Ovary (tissue), 9 donors: ENCODE results near the gene ARHGAP19. TPM values are rescaled to one million over a fixed set of nuclear protein-coding genes. Genes with fewer than 3 reads are reported as not detected.
A peak's percentile ranks its signal among the peaks of the same experiment; 100 is the strongest.

Experiments used
- DNase-seq, 5 donors: peaks; one replicate each; pipeline ENCODE4 v3.0.0-alpha.2; 2019 to 2020
- H3K27ac ChIP-seq, 2 donors: fragments of 200-600 bp; one replicate each; pipeline versions ENCODE4 v1.5.1 to v1.8.0; 2019 to 2022
- H3K27me3 ChIP-seq: fragments of 200-600 bp; one replicate; pipeline ENCODE4 v1.8.0; 2022
- H3K36me3 ChIP-seq: fragments of 200-600 bp; sonication (generic); one replicate; pipeline ENCODE4 v1.5.1; 2019
- H3K4me1 ChIP-seq: one replicate; pipeline ENCODE4 v1.8.1; 2013; ENCODE audit warnings: mild to moderate bottlenecking, moderate library complexity; ENCODE audit not compliant: insufficient read depth
- H3K4me3 ChIP-seq: fragments of 200-600 bp; sonication (generic); one replicate; pipeline ENCODE4 v1.5.1; 2017
- H3K9me3 ChIP-seq, 2 donors: fragments of 200-600 bp in 1 of 2; sonication (generic) in 1 of 2; one replicate each; pipeline versions ENCODE4 v1.5.1 to v1.8.1; 2013 to 2019; ENCODE audit warnings: mild to moderate bottlenecking in 1 of 2, moderate library complexity in 1 of 2
- CTCF ChIP-seq, 3 donors: fragments of 450-650 bp in 2 of 3; fragments of 200-600 bp in 1 of 3; IDR thresholded peaks; one replicate each; pipeline versions ENCODE4 v1.5.1 to v1.8.0; 2016 to 2022; ENCODE audit warnings: antibody characterized with exemption in 3 of 3, mild to moderate bottlenecking in 1 of 3
- EP300 ChIP-seq: sonication (generic); formaldehyde crosslinking; IDR thresholded peaks from one replicate; pipeline ENCODE4 v1.6.1; 2017; ENCODE audit warnings: antibody characterized with exemption
- POLR2A ChIP-seq: fragments of 450-650 bp; IDR thresholded peaks from one replicate; pipeline ENCODE4 v1.6.1; 2017; ENCODE audit warnings: antibody characterized with exemption, mild to moderate bottlenecking, moderate library complexity
- WGBS, 3 donors: extraction: QIAGEN DNeasy Blood & Tissue Kit in 1 of 3; methylation state at CpG; one replicate each; pipeline versions ENCODE4 v1.1.5 to v1.1.7; 2013 to 2017; 5-methylcytosine and 5-hydroxymethylcytosine counted together
- intact Hi-C, 4 donors: fragments of 100-400 bp; cut with DNase I; formaldehyde crosslinking; loops; one replicate each; pipeline versions ENCODE4 v1.11.0 to v1.15.1; 2022 to 2023
- polyA plus RNA-seq, 2 donors: library from polyadenylated mRNA; stranded (reverse); fragments of 200-250 nt in 1 of 2; fragments of 350-450 nt in 1 of 2; fragmentation: Illumina TruSeq in 1 of 2; extraction: RNeasy Lipid Tissue Mini Kit (QIAGEN cat#74804) in 1 of 2; gene quantifications; one replicate each; pipeline ENCODE4 v1.2.3, GENCODE V29; 2013 to 2014
- total RNA-seq, 7 donors: library from RNA; depleted of rRNA in 2 of 7; stranded (reverse); fragments of >200 nt in 2 of 7; fragmentation: NEBNext Ultra II Directional in 3 of 7; extraction: Animal tissue kit (Norgen Biotek cat#: 25700) in 3 of 7; gene quantifications; one replicate each; pipeline versions ENCODE4 v1.1.0 to v1.2.4, GENCODE V29; 2016 to 2023
- donor health status: DM: no; HTN: no; CAD: no; lungs with moderate emphysema.
- donor health status: DM: no; HTN: no; CAD: no.
- donor health status: Bipolar disorder and iron deficiency.
- donor health status: DM: yes; HTN: yes; CAD: no.
- donor health status: DM: no; HTN: no; CAD: no.
- donor health status: DM: yes; HTN: yes; CAD: no.

ARHGAP19 gene
- total and polyA plus RNA-seq, 9 donors = 6.7 to 18.1 (median 13.5) TPM

DNA sequence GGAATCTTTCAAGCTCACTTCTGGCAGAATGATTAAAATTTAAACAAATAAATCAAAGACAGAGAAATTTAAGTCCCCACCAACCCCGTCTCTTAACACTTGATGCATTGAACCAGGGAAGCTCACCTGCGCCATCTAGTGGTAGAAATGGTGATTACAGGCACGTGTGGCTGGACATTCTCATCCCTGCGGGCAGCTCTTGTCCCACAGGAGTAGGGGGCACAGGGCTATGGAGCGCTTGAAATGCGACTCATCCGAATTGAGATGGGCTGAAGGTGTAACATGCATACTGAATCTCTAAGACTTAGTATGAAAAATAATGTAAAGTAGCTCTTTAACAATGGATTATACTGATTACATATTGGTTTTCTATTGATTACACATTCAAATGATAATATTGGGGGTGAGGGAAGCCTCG lies 81.9 kb downstream of the ARHGAP19 start:
- DNase-seq = peak; percentile 52 to 77 (median 73)
- intact Hi-C loops = loop anchor here in 3 of 4 donors (2.0 to 10.0 kb wide), 3 partner anchors 136 to 143 kb away; no protein-coding TSS in a partner anchor
- Histone ChIP-seq H3K36me3 (no peaks in the 10 kb centered on the region), H3K9me3 (no peaks in the 10 kb centered on the region), H3K4me3 (no peak overlapping the region), H3K27me3 (no peaks in the 10 kb centered on the region), H3K4me1 (no peaks in the 10 kb centered on the region), H3K27ac (no peak overlapping the region)
- no peak for TF ChIP-seq POLR2A
- TF ChIP-seq CTCF (IDR thresholded peaks at IDR 0.05) = peak; percentile 77 to 97 (median 92)
- 10 to 15% (median 11%) methylated on average over 8 of the region's 8 CpGs for WGBS, 3 donors

- Histone ChIP-seq H3K27me3 (no peaks in the 10 kb centered on the region), H3K27ac (no peak overlapping the region), H3K4me1 (no peaks in the 10 kb centered on the region), H3K4me3 (no peak overlapping the region), H3K36me3 (no peaks in the 10 kb centered on the region), H3K9me3 (no peaks in the 10 kb centered on the region)
- 18 to 46% (median 25%) methylated on average over 7 of the region's 7 CpGs for WGBS, 3 donors
- intact Hi-C loops = loop anchor here in 2 of 4 donors (2.0 to 10.0 kb wide), 2 partner anchors 135 to 813 kb away; no protein-coding TSS in a partner anchor
- TF ChIP-seq POLR2A (no peak), EP300 (no peak), CTCF (IDR thresholded peaks at IDR 0.05) (no peak)
- no peak for DNase-seq
Measured at GRCh38 chr10:97207756-97208346, 84.6 kb downstream of the ARHGAP19 start.

GRCh38 chr10:97207131-97207530 lies 85.3 kb downstream of the ARHGAP19 start:
- TF ChIP-seq CTCF (IDR thresholded peaks at IDR 0.05) (no peak), EP300 (no peak), POLR2A (no peak)
- Histone ChIP-seq H3K27ac (no peak overlapping the region), H3K36me3 (no peaks in the 10 kb centered on the region), H3K27me3 (no peaks in the 10 kb centered on the region), H3K4me3 (no peak overlapping the region), H3K9me3 (no peaks in the 10 kb centered on the region), H3K4me1 (no peaks in the 10 kb centered on the region)
- 93 to 98% (median 94%) methylated on average over 6 of the region's 6 CpGs for WGBS, 3 donors
- DNase-seq = no peak
- intact Hi-C loops = loop anchor here in 1 of 4 donors (10.0 kb wide), 1 partner anchor 812 kb away; no protein-coding TSS in a partner anchor

DNA sequence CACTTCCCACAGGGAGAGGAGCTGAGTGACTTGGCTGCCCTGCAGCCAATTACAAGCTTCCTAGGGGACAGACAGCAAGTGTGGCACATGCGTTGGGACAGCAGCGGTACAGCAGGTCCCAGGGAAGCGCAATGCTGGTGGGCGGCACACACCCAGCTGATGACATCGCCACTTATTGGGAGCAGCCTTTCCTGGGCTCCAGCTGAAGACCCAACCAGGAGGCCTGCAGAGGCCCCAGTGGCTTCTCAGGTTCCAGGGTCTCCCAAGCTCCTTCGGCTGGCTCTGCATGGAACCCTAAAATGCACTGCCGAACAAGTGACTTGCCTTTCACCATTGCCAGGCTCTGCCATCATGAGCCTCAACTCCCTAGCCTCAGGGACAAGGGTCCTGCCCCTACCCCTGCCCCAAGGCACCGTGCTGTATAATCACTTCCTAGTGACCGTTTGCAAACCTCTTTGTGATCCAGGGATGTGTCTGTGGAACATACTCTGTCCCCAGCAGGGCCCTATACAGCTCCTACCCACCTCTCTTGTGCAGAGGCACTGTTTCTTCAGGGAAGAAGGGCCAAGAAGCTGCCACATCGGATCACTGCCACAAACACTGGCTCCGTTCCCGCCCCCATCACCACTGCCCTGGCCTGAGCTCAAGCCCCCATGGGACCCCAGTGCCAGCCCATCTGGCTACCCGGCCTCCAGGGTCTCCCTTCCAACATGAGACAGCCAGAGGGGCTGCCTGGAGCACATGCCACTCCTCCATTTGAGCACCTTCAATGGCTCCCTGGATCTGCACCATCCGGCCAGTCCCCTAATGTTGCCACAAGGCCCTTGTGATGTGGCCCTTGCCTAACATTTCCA lies 87.4 kb downstream of the ARHGAP19 start:
- DNase-seq = no peak
- Histone ChIP-seq H3K27ac (no peak overlapping the region), H3K27me3 (no peaks in the 10 kb centered on the region), H3K36me3 (no peaks in the 10 kb centered on the region), H3K4me1 (no peaks in the 10 kb centered on the region), H3K9me3 (no peaks in the 10 kb centered on the region), H3K4me3 (no peak overlapping the region)
- TF ChIP-seq POLR2A = no peak
- no peak for TF ChIP-seq EP300
- TF ChIP-seq CTCF (IDR thresholded peaks at IDR 0.05) = no peak
- 89 to 95% (median 93%) methylated on average over 14 of the region's 14 CpGs for WGBS, 3 donors
- intact Hi-C loops = loop anchor here in 1 of 4 donors (10.0 kb wide), 1 partner anchor 810 kb away; no protein-coding TSS in a partner anchor
